H1 (cell line): Measurements from ENCODE around the gene PCCA. TPM values are rescaled to one million over a fixed set of nuclear protein-coding genes. Genes with fewer than 3 reads are reported as not detected.

Experiments used
- CTCF ChIA-PET: fragments of 300-600 bp; sonication (Branson Sonifier 250); formaldehyde crosslinking; loops from one replicate; lab custom pipeline; 2021; ENCODE audit not compliant: partially characterized antibody; lab: Charles Lee
- POLR2A ChIA-PET: fragments of 300-600 bp; sonication (Branson Sonifier 250); formaldehyde crosslinking; loops from one replicate; lab custom pipeline; 2021; ENCODE audit warnings: inconsistent platforms; ENCODE audit not compliant: partially characterized antibody; lab: Charles Lee
- DNase-seq, 2 experiments: peaks; one replicate each; pipeline versions ENCODE4 v3.0.0 to v3.0.0-alpha.2; 2010 to 2022; ENCODE audit warnings: low spot score in 2 of 2, low read depth in 1 of 2, mixed read lengths in 1 of 2
- FAIRE-seq: peaks from 2 replicates; lab custom pipeline; 2011; peaks lifted over from hg19 to GRCh38; lab: Jason Lieb, UNC
- H2AFZ ChIP-seq: 2 replicates; pipeline ENCODE4 v1.8.1; 2012; ENCODE audit warnings: low read length, inconsistent platforms
- H2AK5ac ChIP-seq: 2 replicates; pipeline ENCODE4 v1.6.1; 2013; ENCODE audit warnings: low read depth, low read length
- H2BK120ac ChIP-seq: replicated peaks from 2 replicates; pipeline ENCODE3; 2013; ENCODE audit warnings: low read depth, low read length, inconsistent platforms
- H2BK12ac ChIP-seq: 2 replicates; pipeline ENCODE4 v1.6.1; 2013; ENCODE audit warnings: low read depth, low read length
- H2BK15ac ChIP-seq: 2 replicates; pipeline ENCODE4 v1.6.1; 2013; ENCODE audit warnings: low read length
- H2BK20ac ChIP-seq: 2 replicates; pipeline ENCODE4 v1.6.1; 2013; ENCODE audit warnings: low read length
- H2BK5ac ChIP-seq: 2 replicates; pipeline ENCODE4 v1.6.1; 2013; ENCODE audit warnings: low read depth, low read length
- H3K14ac ChIP-seq: 2 replicates; pipeline ENCODE4 v1.6.1; 2013; ENCODE audit warnings: inconsistent platforms; ENCODE audit not compliant: insufficient read length
- H3K18ac ChIP-seq: 2 replicates; pipeline ENCODE4 v1.6.1; 2013; ENCODE audit warnings: low read length; ENCODE audit errors: extremely low read depth
- H3K23ac ChIP-seq: 2 replicates; pipeline ENCODE4 v1.6.1; 2013; ENCODE audit warnings: inconsistent platforms; ENCODE audit not compliant: insufficient read length
- H3K23me2 ChIP-seq: 2 replicates; pipeline ENCODE4 v1.6.1; 2013; ENCODE audit warnings: low read depth, low read length
- H3K27ac ChIP-seq: 2 replicates; pipeline ENCODE4 v1.6.1; 2011; ENCODE audit warnings: low read depth, low read length, inconsistent platforms
- H3K27me3 ChIP-seq, 4 experiments: replicated peaks in 1 of 4; 1 replicate in 1 of 4; 2 replicates in 3 of 4; pipeline versions ENCODE4 v1.6.1 to v1.8.1; 2011 to 2013; ENCODE audit warnings: low read length in 3 of 4, mild to moderate bottlenecking in 3 of 4, inconsistent platforms in 2 of 4, mixed read lengths in 2 of 4, moderate library complexity in 1 of 4; ENCODE audit not compliant: control insufficient read depth in 3 of 4, insufficient read depth in 3 of 4; ENCODE audit errors: extremely low read depth in 1 of 4
- H3K36me3 ChIP-seq, 4 experiments: 2 replicates each; pipeline versions ENCODE4 v1.6.1 to v1.8.1; 2011 to 2013; ENCODE audit warnings: mild to moderate bottlenecking in 4 of 4, low read length in 3 of 4, moderate library complexity in 2 of 4, control low read depth in 1 of 4, inconsistent platforms in 1 of 4; ENCODE audit not compliant: insufficient read depth in 4 of 4, control insufficient read depth in 2 of 4
- H3K4ac ChIP-seq: replicated peaks from 2 replicates; pipeline ENCODE3; 2013; ENCODE audit warnings: low read length, low read depth, mixed read lengths, inconsistent platforms; ENCODE audit not compliant: insufficient read length
- H3K4me1 ChIP-seq, 4 experiments: replicated peaks in 1 of 4; 1 replicate in 1 of 4; 2 replicates in 3 of 4; pipeline versions ENCODE4 v1.6.1 to v1.8.1; 2011 to 2013; ENCODE audit warnings: low read length in 3 of 4, inconsistent platforms in 2 of 4, mixed read lengths in 1 of 4; ENCODE audit not compliant: insufficient read depth in 4 of 4, control insufficient read depth in 3 of 4
- H3K4me2 ChIP-seq, 2 experiments: 2 replicates each; pipeline versions ENCODE4 v1.6.1 to v1.8.1; 2011 to 2013; ENCODE audit warnings: low read depth in 2 of 2, low read length in 2 of 2, control low read depth in 1 of 2, inconsistent platforms in 1 of 2, mild to moderate bottlenecking in 1 of 2; ENCODE audit not compliant: insufficient read depth in 1 of 2
- H3K4me3 ChIP-seq, 4 experiments: fragments of 200-600, 300-600 bp in 1 of 4; sonication (generic), shearing (Covaris generic), sonication (Bioruptor Twin) in 1 of 4; 2 replicates each; pipeline versions ENCODE4 v1.5.1 to v1.8.1; 2011 to 2016; ENCODE audit warnings: low read length in 4 of 4, low read depth in 3 of 4, control low read depth in 2 of 4, inconsistent platforms in 2 of 4, mild to moderate bottlenecking in 2 of 4, mixed read lengths in 1 of 4, moderate library complexity in 1 of 4; ENCODE audit not compliant: insufficient read depth in 2 of 4; ENCODE audit errors: extremely low read depth in 1 of 4
- H3K56ac ChIP-seq: replicated peaks from 2 replicates; pipeline ENCODE3; 2013; ENCODE audit warnings: low read depth, mild to moderate bottlenecking, mixed read lengths, low read length, inconsistent platforms; ENCODE audit not compliant: insufficient read length
- H3K79me1 ChIP-seq: 2 replicates; pipeline ENCODE4 v1.6.1; 2013; ENCODE audit warnings: low read depth, low read length, control low read depth
- H3K79me2 ChIP-seq, 2 experiments: 2 replicates each; pipeline versions ENCODE4 v1.6.1 to v1.8.1; 2012 to 2013; ENCODE audit warnings: low read length in 2 of 2, mild to moderate bottlenecking in 2 of 2, inconsistent platforms in 1 of 2; ENCODE audit not compliant: insufficient read depth in 2 of 2, control insufficient read depth in 1 of 2
- H3K9ac ChIP-seq, 4 experiments: replicated peaks in 1 of 4; 1 replicate in 1 of 4; 2 replicates in 3 of 4; pipeline versions ENCODE4 v1.6.1 to v1.8.1; 2011 to 2013; ENCODE audit warnings: low read depth in 3 of 4, low read length in 3 of 4, control low read depth in 2 of 4, mild to moderate bottlenecking in 2 of 4, moderate library complexity in 2 of 4, inconsistent platforms in 1 of 4; ENCODE audit errors: extremely low read depth in 1 of 4
- H3K9me3 ChIP-seq, 2 experiments: 2 replicates each; pipeline versions ENCODE4 v1.6.1 to v1.8.1; 2012 to 2013; ENCODE audit warnings: mild to moderate bottlenecking in 2 of 2, moderate library complexity in 2 of 2, control low read depth in 1 of 2, inconsistent platforms in 1 of 2, low read depth in 1 of 2, low read length in 1 of 2, mixed read lengths in 1 of 2; ENCODE audit not compliant: insufficient read depth in 2 of 2
- H4K20me1 ChIP-seq, 2 experiments: replicated peaks in 1 of 2; 2 replicates each; pipeline versions ENCODE3 to v1.8.1; 2011 to 2013; ENCODE audit warnings: inconsistent platforms in 2 of 2, low read length in 2 of 2, mild to moderate bottlenecking in 1 of 2; ENCODE audit not compliant: insufficient read depth in 2 of 2, control insufficient read depth in 1 of 2
- H4K5ac ChIP-seq: 2 replicates; pipeline ENCODE4 v1.6.1; 2013; ENCODE audit warnings: low read length, low read depth, mixed read lengths, inconsistent platforms; ENCODE audit not compliant: insufficient read length
- H4K8ac ChIP-seq: 2 replicates; pipeline ENCODE4 v1.8.0; 2013; ENCODE audit warnings: mild to moderate bottlenecking, moderate library complexity, low read length, inconsistent platforms; ENCODE audit not compliant: insufficient read depth; ENCODE audit errors: extremely low read depth
- H4K91ac ChIP-seq: replicated peaks from 2 replicates; pipeline ENCODE3; 2013; ENCODE audit warnings: low read length, mixed read lengths, inconsistent platforms; ENCODE audit not compliant: insufficient read length
- KDM1A ChIP-seq: fragments of 200-600, 300-600 bp; sonication (generic); IDR thresholded peaks from 2 replicates; pipeline ENCODE4 v1.7.1; 2016; ENCODE audit warnings: mild to moderate bottlenecking, low read length, borderline replicate concordance
- NRF1 ChIP-seq: IDR thresholded peaks from 2 replicates; pipeline ENCODE4 v1.6.1; 2011; ENCODE audit warnings: mild to moderate bottlenecking, low read depth, low read length, improper control_type of control experiment
- RBBP5 ChIP-seq: IDR thresholded peaks from 2 replicates; pipeline ENCODE4 v1.7.1; 2012; ENCODE audit warnings: low read depth, mild to moderate bottlenecking, inconsistent platforms, low read length, moderate library complexity, borderline replicate concordance
- WGBS, 2 experiments: shearing (Covaris generic) in 1 of 2; methylation state at CpG; one replicate each; pipeline versions ENCODE4 v1.1.6 to v1.1.7; 2013 to 2015; ENCODE audit warnings: low lambda C conversion rate in 2 of 2, mixed read lengths in 2 of 2, inconsistent platforms in 1 of 2, low coverage in 1 of 2, missing lambda C conversion rate in 1 of 2; ENCODE audit not compliant: insufficient replicate concordance in 2 of 2, insufficient coverage in 1 of 2, insufficient read length in 1 of 2; ENCODE audit errors: extremely low coverage in 1 of 2, missing lambda C conversion rate in 1 of 2; 5-methylcytosine and 5-hydroxymethylcytosine counted together
- polyA plus RNA-seq, 7 experiments: library from polyadenylated mRNA; depleted of rRNA in 3 of 7; stranded (reverse) in 5 of 7; unstranded in 2 of 7; fragments of >200 nt in 5 of 7; fragments of 200-250 nt in 2 of 7; gene quantifications; 1 replicate in 5 of 7; 2 replicates in 1 of 7; 4 replicates in 1 of 7; pipeline versions ENCODE4 v1.2.1 to v1.2.3, GENCODE V29; 2011 to 2013; ENCODE audit warnings: missing spikeins in 2 of 7, mixed read lengths in 2 of 7
- total RNA-seq: library from RNA; stranded (reverse); fragmentation: NEBNext Ultra II Directional; extraction: Animal tissue kit (Norgen Biotek cat#: 25700); gene quantifications from 2 replicates; pipeline ENCODE4 v1.2.1, GENCODE V29; 2021

PCCA gene
- total and polyA plus RNA-seq, 2 of the 8 experiments (the other 6 are each of a cell fraction or from before 2014, with no cell fraction given) = 18.4 to 49.8 TPM

GRCh38 chr13:100315522-100315921 lies 226.6 kb downstream of the PCCA start:
- H3K4me2 ChIP-seq = no peak overlapping the region
- no peak overlapping the region for H2BK120ac ChIP-seq
- no peak for FAIRE-seq
- no peaks in the 10 kb centered on the region for H3K27me3 ChIP-seq
- H3K36me3 ChIP-seq = peaks cover 0 to 2% (median 0%) of the 10 kb centered on the region in 4 experiments; a peak in 3 of 8 replicates
- H4K20me1 ChIP-seq = no peaks in the 10 kb centered on the region
- H3K9me3 ChIP-seq = no peaks in the 10 kb centered on the region
- no peak overlapping the region for H4K8ac ChIP-seq
- no peaks in the 10 kb centered on the region for H3K79me1 ChIP-seq
- H2BK12ac ChIP-seq = no peak overlapping the region
- H2BK15ac ChIP-seq = no peak overlapping the region
- no peak overlapping the region for H3K18ac ChIP-seq
- no peak overlapping the region for H4K5ac ChIP-seq
- H3K56ac ChIP-seq = no peak overlapping the region
- ChIA-PET CTCF (no interaction called here), POLR2A (no interaction called here)
- no peak overlapping the region for H2BK20ac ChIP-seq
- no peaks in the 10 kb centered on the region for H3K23me2 ChIP-seq
- H3K4ac ChIP-seq = no peak overlapping the region
- no peak overlapping the region for H3K9ac ChIP-seq
- peaks cover 0 to 3% (median 0%) of the 10 kb centered on the region in 4 experiments; a peak in 2 of 7 replicates for H3K4me1 ChIP-seq
- 88% methylated on average over 1 of the region's 1 CpG; no CpG with 5 or more reads in 1 of the 2 experiments for WGBS, 2 experiments
- H3K14ac ChIP-seq = no peak overlapping the region
- no peak for DNase-seq
- no peak overlapping the region for H2AFZ ChIP-seq
- no peak overlapping the region for H2AK5ac ChIP-seq
- no peaks in the 10 kb centered on the region for H3K79me2 ChIP-seq
- no peak overlapping the region for H3K23ac ChIP-seq
- H3K27ac ChIP-seq = no peak overlapping the region
- H2BK5ac ChIP-seq = no peak overlapping the region
- H3K4me3 ChIP-seq = no peak overlapping the region
- no peak overlapping the region for H4K91ac ChIP-seq
- TF ChIP-seq KDM1A (no peak), RBBP5 (no peak), NRF1 (no peak)
